Putamen (tissue), 1 donor: ENCODE measurements around the gene CHD1.
"Not testable (repeated sequence)": the region's sequence is repeated elsewhere in the genome, so short reads cannot be mapped to it uniquely, and the experiment has no call there.

Experiments
- DNase-seq: peaks from one replicate; pipeline ENCODE4 v3.0.0-alpha.2; 2016; ENCODE audit warnings: low spot score

Gene CHD1

DNA sequence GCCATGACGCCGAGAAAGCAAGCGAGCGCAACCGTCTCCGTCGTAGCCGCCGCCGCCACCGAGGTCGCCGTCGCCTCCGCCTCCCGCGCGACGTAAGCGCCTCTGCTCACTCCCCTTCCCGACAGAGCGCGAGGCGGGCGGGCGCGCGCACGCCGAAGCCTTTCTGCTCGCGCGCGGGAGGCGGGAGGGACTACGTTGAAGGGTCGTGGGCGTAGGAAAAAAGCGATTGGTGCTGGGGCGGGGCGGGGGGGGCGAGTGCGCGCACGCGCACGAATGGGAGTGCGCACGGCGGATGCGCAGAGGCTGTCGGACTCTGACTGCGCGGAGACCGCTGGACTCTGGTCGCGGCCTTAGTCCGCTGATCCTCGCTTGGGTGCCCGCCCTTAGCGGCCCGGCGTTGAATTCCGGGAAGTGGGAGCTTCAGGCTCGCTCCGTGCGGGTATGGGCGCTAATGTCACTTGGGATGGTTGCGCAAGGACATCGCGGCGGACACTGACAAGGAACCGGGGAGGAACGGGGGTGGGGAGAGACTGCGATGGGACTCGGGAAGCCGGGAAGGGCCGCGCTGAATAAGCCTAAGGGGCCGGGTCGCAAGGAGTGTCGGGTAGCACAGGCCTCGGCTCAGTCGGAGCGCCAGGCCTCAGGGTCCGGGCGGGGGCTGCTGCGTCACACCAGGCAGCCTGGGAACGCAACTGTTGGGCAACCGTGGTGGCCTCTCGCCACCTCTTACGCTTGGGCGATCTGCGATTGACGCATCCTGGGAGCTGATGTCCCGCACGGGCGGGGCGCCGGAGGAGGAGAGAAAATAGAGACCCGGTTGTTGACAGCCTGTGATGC, at the start of gene CHD1:
Gene CHD1, minus strand, starts transcription at position 135 of the 837 bp plus-strand sequence. CDS start 2,621 bp downstream, outside the sequence.
- peak; percentile 97 for DNase-seq

- no peak for DNase-seq
Observed at GRCh38 chr5:98978528-98978927, 49.7 kb upstream of the CHD1 start.

- DNase-seq = no peak
Observed at GRCh38 chr5:98977723-98978122, 48.9 kb upstream of the CHD1 start.

- DNase-seq = no peak
Observed at GRCh38 chr5:98975682-98976407, 47.0 kb upstream of the CHD1 start.

- DNase-seq = no peak
Observed at GRCh38 chr5:98975223-98975622, 46.4 kb upstream of the CHD1 start.

GRCh38 chr5:98969400-98969799, 40.6 kb upstream of the CHD1 start:
- DNase-seq = no peak

- DNase-seq = no peak
Observed at GRCh38 chr5:98968056-98968564, 39.3 kb upstream of the CHD1 start.

DNA sequence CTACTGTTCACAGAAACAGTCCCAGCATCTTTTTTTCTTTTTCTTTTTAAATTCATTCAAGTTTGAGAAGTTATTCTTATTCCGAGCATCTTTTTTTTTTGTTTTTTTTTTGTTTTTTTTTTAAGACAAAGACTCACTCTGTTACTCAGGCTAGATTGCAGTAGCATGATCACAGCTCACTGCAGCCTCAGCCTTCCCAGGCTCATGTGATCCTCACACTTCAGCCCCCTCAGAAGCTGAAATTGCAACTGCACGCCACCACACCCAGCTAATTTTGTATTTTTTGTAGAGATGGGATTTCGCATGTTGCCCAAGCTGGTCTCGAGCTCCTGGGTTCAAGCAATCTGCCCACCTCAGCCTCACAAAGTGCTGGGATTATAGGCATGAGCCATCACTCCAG, 36.4 kb upstream of the CHD1 start:
- no peak for DNase-seq

GRCh38 chr5:98964621-98965020, 35.8 kb upstream of the CHD1 start:
- DNase-seq = no peak

DNA sequence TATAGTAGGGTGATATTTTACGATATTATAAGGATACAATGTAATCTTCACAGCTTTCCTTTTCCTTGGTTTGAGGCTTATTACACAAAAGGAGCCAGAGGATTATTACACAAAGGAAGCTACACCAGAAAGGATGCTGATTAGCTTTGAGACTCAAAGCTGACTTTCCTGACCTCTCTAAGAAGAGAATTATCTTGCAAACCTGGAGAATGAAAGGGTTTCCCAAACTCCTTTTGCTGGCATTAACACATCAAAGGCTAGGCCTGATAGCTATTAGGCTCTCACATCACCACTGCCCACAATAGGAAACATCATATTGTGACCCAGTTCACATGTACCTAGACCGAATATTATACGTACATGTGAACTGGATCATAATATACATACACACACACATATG, 34.2 kb upstream of the CHD1 start:
- no peak for DNase-seq

GRCh38 chr5:98962587-98962986, 33.8 kb upstream of the CHD1 start:
- no peak for DNase-seq

DNA sequence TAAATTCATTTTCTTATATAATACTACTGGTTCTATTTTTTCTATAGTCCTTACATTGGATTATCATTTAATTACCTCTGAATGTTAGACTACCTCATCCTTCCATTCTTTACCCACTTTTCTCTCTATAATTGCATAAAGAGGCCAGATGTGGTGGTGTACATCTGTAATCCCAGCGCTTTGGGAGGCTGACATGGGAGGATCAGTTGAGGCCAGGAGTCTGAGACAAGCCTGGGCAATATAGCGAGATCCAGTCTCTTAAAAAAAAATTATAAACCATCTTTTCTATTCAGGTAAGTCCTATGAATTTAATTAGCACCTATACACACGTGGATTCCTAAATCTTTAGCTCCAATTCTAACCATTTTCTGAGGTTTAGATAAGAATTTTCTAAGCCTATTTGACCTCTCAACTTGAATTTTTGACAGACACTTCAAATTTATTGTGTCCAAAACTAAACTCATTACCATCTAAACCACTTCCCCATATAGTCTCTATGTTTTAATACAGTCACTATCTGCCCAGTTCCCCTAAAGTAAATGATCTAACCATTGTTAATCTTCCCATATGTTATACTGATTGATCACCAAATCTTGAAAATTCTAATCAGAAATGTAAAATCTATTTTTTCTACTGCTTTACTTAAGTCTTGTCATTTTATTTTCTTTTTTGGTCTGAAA, 33.0 kb upstream of the CHD1 start:
- no peak for DNase-seq

GRCh38 chr5:98957307-98957706, 28.5 kb upstream of the CHD1 start:
- no peak for DNase-seq

- not testable (repeated sequence) for DNase-seq
Observed at GRCh38 chr5:98955888-98956287, 27.1 kb upstream of the CHD1 start.

- DNase-seq = not testable (repeated sequence)
Observed at GRCh38 chr5:98955471-98955870, 26.7 kb upstream of the CHD1 start.

- DNase-seq = no peak
Observed at GRCh38 chr5:98954392-98955028, 25.7 kb upstream of the CHD1 start.

GRCh38 chr5:98942847-98943246, 14.0 kb upstream of the CHD1 start:
- no peak for DNase-seq

DNA sequence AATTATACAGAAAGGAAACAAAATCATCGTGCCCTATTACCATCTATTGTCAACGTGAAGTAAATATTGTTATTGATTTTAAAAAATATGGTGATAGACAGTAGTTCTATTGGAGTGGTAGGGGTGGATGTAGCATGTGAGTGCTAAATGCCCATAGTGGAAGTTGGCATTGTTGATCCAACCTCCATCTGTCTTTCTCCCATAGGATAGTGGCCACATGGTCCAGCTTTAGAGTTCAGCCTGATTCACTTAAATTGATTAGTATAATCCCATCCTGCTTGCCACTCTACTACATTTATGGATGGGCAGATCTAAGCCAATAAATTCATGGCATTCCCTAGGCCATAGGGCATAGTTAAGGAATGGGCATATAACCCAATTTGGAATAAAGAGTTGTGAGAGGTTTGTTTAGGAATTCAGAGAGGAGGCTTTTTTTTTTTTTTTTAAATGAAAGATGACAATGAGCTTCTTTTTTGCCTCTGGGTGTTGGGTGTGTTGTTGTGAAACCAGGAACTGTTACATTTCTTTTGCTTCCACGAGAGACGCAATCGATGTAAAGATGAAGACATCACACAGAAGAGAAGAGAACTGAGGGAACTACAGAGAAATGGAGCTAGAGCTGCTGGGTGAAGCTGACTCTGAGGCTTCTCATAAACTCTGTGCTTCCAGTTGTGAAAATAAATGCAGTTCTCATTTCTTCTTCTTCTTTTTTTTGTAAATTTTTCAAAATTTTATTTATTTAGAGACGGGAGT, 12.5 kb upstream of the CHD1 start:
- no peak for DNase-seq

GRCh38 chr5:98940581-98940980, 11.8 kb upstream of the CHD1 start:
- DNase-seq = peak; percentile 19

DNA sequence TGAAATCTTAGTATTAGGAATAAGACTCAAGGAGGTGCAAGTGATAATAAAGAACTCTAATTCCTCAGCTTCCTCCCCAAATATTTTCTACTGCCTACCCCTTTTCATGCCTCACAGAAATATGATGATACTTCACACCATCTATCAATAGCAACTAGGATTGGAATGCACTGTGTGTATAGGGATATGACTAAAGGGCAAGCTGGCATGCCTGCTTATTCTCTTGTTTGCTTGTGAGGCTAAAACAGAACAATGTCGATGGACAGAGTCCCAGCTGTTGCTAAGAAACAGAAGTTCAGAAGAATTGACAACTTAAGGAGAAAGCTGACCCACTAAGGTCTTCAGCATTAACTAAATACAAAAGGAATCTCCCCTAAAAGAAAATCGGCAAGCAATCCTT, 9.7 kb upstream of the CHD1 start:
- DNase-seq = no peak
